Right lobe of liver (tissue), 4 donors: ENCODE data around the gene COL7A1.

Experiments
- POLR2A ChIP-seq: fragments of 450-650 bp; IDR thresholded peaks from one replicate; pipeline ENCODE4 v1.6.1; 2017; ENCODE audit warnings: antibody characterized with exemption, mild to moderate bottlenecking
- TF ChIP-seq, protein P1 (sequence below), 4 donors: fragments of 200-600 bp in 3 of 4; fragments of 450-650 bp in 1 of 4; IDR thresholded peaks; one replicate each; pipeline versions ENCODE4 v1.5.1 to v1.8.0; 2016 to 2022; ENCODE audit warnings: antibody characterized with exemption in 4 of 4, mild to moderate bottlenecking in 2 of 4
- donor health status: DM: no; HTN: no; CAD: no.
- donor health status: DM: no; HTN: no; CAD: no.
- donor health status: DM: no; HTN: yes; CAD: no.

DNA sequence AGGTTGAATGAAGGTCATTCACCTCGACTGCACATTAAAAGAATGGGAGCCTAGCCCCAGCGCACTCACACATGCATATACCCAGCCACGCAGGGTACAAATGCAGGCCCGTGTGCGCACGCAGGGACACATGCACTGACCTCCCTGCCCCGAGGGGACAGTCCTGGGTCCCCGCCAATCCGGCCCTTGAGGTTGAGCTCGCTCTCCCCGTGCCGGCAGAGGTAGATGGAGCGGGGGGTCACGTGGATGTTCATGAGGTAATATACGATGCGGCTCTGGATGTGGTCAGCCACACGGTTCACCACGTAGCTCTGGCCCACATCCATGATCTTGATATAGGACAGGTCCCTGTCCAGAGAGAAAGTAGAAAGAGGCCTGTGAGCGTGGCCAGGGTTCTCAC, 59.0 kb downstream of the COL7A1 start:
- TF ChIP-seq, protein P1, sequence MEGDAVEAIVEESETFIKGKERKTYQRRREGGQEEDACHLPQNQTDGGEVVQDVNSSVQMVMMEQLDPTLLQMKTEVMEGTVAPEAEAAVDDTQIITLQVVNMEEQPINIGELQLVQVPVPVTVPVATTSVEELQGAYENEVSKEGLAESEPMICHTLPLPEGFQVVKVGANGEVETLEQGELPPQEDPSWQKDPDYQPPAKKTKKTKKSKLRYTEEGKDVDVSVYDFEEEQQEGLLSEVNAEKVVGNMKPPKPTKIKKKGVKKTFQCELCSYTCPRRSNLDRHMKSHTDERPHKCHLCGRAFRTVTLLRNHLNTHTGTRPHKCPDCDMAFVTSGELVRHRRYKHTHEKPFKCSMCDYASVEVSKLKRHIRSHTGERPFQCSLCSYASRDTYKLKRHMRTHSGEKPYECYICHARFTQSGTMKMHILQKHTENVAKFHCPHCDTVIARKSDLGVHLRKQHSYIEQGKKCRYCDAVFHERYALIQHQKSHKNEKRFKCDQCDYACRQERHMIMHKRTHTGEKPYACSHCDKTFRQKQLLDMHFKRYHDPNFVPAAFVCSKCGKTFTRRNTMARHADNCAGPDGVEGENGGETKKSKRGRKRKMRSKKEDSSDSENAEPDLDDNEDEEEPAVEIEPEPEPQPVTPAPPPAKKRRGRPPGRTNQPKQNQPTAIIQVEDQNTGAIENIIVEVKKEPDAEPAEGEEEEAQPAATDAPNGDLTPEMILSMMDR (IDR thresholded peaks at IDR 0.05): no peak
- no peak for TF ChIP-seq POLR2A
